CD14-positive monocyte (primary cell): ENCODE results near the gene MAML3. TPM values are rescaled to one million over a fixed set of nuclear protein-coding genes. Genes with fewer than 3 reads are reported as not detected.
A peak's percentile ranks its signal among the peaks of the same experiment; 100 is the strongest.

Experiments
- DNase-seq, 3 donors: peaks; one replicate each; pipeline ENCODE4 v3.0.0-alpha.2; 2011 to 2022
- H2AFZ ChIP-seq: 2 replicates; pipeline ENCODE4 v1.6.0; 2012; ENCODE audit warnings: mild to moderate bottlenecking, low read depth, low read length, inconsistent platforms; ENCODE audit not compliant: insufficient read depth, poor library complexity, severe bottlenecking
- H3K27ac ChIP-seq, 2 donors: 1 replicate in 1 of 2; 2 replicates in 1 of 2; pipeline ENCODE4 v1.5.1; 2012 to 2013; ENCODE audit warnings: low read length in 2 of 2, control low read depth in 1 of 2, inconsistent platforms in 1 of 2, low read depth in 1 of 2, mild to moderate bottlenecking in 1 of 2
- H3K27me3 ChIP-seq, 2 donors: one replicate each; pipeline versions ENCODE4 v1.6.0 to v1.6.1; 2011 to 2013; ENCODE audit warnings: low read length in 2 of 2; ENCODE audit not compliant: control insufficient read depth in 2 of 2, insufficient read depth in 2 of 2
- H3K36me3 ChIP-seq, 2 donors: replicated peaks in 1 of 2; 1 replicate in 1 of 2; 2 replicates in 1 of 2; pipeline versions ENCODE4 v1.5.1 to v1.6.1; 2012 to 2013; ENCODE audit warnings: low read length in 2 of 2, control low read depth in 1 of 2, inconsistent platforms in 1 of 2, mild to moderate bottlenecking in 1 of 2; ENCODE audit not compliant: insufficient read depth in 2 of 2, control insufficient read depth in 1 of 2
- H3K4me1 ChIP-seq, 2 donors: 1 replicate in 1 of 2; 2 replicates in 1 of 2; pipeline versions ENCODE4 v1.5.1 to v1.6.1; 2012 to 2013; ENCODE audit warnings: low read length in 2 of 2, control low read depth in 1 of 2, inconsistent platforms in 1 of 2, mild to moderate bottlenecking in 1 of 2, moderate library complexity in 1 of 2; ENCODE audit not compliant: insufficient read depth in 2 of 2, control insufficient read depth in 1 of 2
- H3K4me2 ChIP-seq: replicated peaks from 2 replicates; pipeline ENCODE3; 2012; ENCODE audit warnings: low read length, moderate library complexity, mild to moderate bottlenecking; ENCODE audit not compliant: poor library complexity, severe bottlenecking; ENCODE audit errors: extremely low read depth
- H3K4me3 ChIP-seq, 3 experiments: fragments of 200-600 bp in 1 of 3; sonication (generic) in 1 of 3; replicated peaks in 1 of 3; 1 replicate in 2 of 3; 2 replicates in 1 of 3; pipeline ENCODE4 v1.5.1; 2011 to 2013; ENCODE audit warnings: low read length in 3 of 3, mild to moderate bottlenecking in 3 of 3, control low read depth in 2 of 3, low read depth in 2 of 3, inconsistent platforms in 1 of 3, moderate library complexity in 1 of 3
- H3K79me2 ChIP-seq: 2 replicates; pipeline ENCODE4 v1.6.0; 2012; ENCODE audit warnings: mild to moderate bottlenecking, control low read depth, inconsistent platforms, low read length, moderate library complexity; ENCODE audit not compliant: insufficient read depth
- H3K9ac ChIP-seq: 2 replicates; pipeline ENCODE4 v1.6.0; 2017; ENCODE audit warnings: low read length, mild to moderate bottlenecking; ENCODE audit not compliant: insufficient read depth, poor library complexity, severe bottlenecking
- H3K9me3 ChIP-seq, 2 donors: replicated peaks in 1 of 2; 1 replicate in 1 of 2; 2 replicates in 1 of 2; pipeline versions ENCODE4 v1.5.1 to v1.6.1; 2012 to 2013; ENCODE audit warnings: low read length in 2 of 2, control low read depth in 1 of 2; ENCODE audit not compliant: control insufficient read depth in 1 of 2, insufficient read depth in 1 of 2
- H4K20me1 ChIP-seq: 2 replicates; pipeline ENCODE4 v1.6.0; 2012; ENCODE audit warnings: mild to moderate bottlenecking, low read length, control low read depth, moderate library complexity; ENCODE audit not compliant: insufficient read depth
- H3K27ac Mint-ChIP-seq, 7 donors: one replicate each; pipeline ENCODE4 v1.8.0; 2020; ENCODE audit warnings: mild to moderate bottlenecking in 7 of 7, mixed read lengths in 7 of 7, moderate library complexity in 6 of 7, inconsistent platforms in 2 of 7
- H3K27me3 Mint-ChIP-seq, 3 donors: one replicate each; pipeline ENCODE4 v1.8.0; 2021 to 2022; ENCODE audit warnings: low read depth in 3 of 3, mild to moderate bottlenecking in 3 of 3, mixed read lengths in 3 of 3, moderate library complexity in 3 of 3, inconsistent platforms in 1 of 3
- H3K36me3 Mint-ChIP-seq, 2 donors: one replicate each; pipeline ENCODE4 v1.8.0; 2020; ENCODE audit warnings: mixed read lengths in 2 of 2, inconsistent platforms in 1 of 2, mild to moderate bottlenecking in 1 of 2
- H3K4me1 Mint-ChIP-seq: one replicate; pipeline ENCODE4 v1.8.0; 2020; ENCODE audit warnings: mild to moderate bottlenecking, mixed read lengths
- H3K4me3 Mint-ChIP-seq, 2 donors: one replicate each; pipeline ENCODE4 v1.8.0; 2020; ENCODE audit warnings: mild to moderate bottlenecking in 2 of 2, mixed read lengths in 2 of 2, moderate library complexity in 1 of 2
- H3K9me3 Mint-ChIP-seq, 7 donors: one replicate each; pipeline ENCODE4 v1.8.0; 2020 to 2022; ENCODE audit warnings: mixed read lengths in 7 of 7, mild to moderate bottlenecking in 6 of 7, moderate library complexity in 6 of 7, inconsistent platforms in 2 of 7
- CTCF ChIP-seq: fragments of 200-600 bp; IDR thresholded peaks from one replicate; pipeline ENCODE4 v1.8.0; 2022; ENCODE audit warnings: antibody characterized with exemption, mild to moderate bottlenecking
- WGBS: methylation state at CpG from one replicate; pipeline ENCODE4 v1.1.5; 2013; ENCODE audit warnings: missing lambda C conversion rate; ENCODE audit not compliant: insufficient coverage; 5-methylcytosine and 5-hydroxymethylcytosine counted together
- intact Hi-C, 2 donors: fragments of 100-400 bp; cut with micrococcal nuclease; formaldehyde crosslinking; loops; one replicate each; pipeline versions ENCODE4 v1.15.0 to v1.15.1; 2023
- polyA plus RNA-seq, 3 donors: library from polyadenylated mRNA; depleted of rRNA in 1 of 3; unstranded in 2 of 3; stranded (reverse) in 1 of 3; fragments of 300-500 nt in 2 of 3; fragments of >200 nt in 1 of 3; fragmentation: Illumina TruSeq in 2 of 3; gene quantifications; 1 replicate in 2 of 3; 2 replicates in 1 of 3; pipeline ENCODE4 v1.2.3, GENCODE V29; 2012 to 2021

MAML3 gene
- polyA plus RNA-seq, 3 donors, result 1.5 to 6.5 (median 2.3) TPM

GRCh38 chr4:140137671-140138070 is 16.3 kb downstream of the MAML3 start:
- H3K4me3 ChIP-seq, result no peak overlapping the region
- peaks cover 17 to 34% of the 10 kb centered on the region in 2 donors for H3K4me1 ChIP-seq
- H3K9ac ChIP-seq, result no peak overlapping the region
- DNase-seq, result no peak
- intact Hi-C loops, result loop anchor here (5.0 to 10.0 kb wide), 2 partner anchors 35 to 53 kb away; no protein-coding TSS in a partner anchor
- Mint-ChIP-seq H3K36me3 (peaks cover 0 to 4% of the 10 kb centered on the region in 2 donors), H3K4me1 (peaks cover 34% of the 10 kb centered on the region), H3K9me3 (no peaks in the 10 kb centered on the region), H3K27ac (peak overlapping the region in 1 of 7 donors; percentile 21), H3K27me3 (no peaks in the 10 kb centered on the region), H3K4me3 (no peak overlapping the region)
- no peak overlapping the region for H3K4me2 ChIP-seq
- no peak for TF ChIP-seq CTCF
- no peaks in the 10 kb centered on the region for H3K36me3 ChIP-seq
- H3K27ac ChIP-seq, result no peak overlapping the region
- no peaks in the 10 kb centered on the region for H3K9me3 ChIP-seq
- peaks cover 76% of the 10 kb centered on the region for H3K79me2 ChIP-seq
- H3K27me3 ChIP-seq, result no peaks in the 10 kb centered on the region
- 91% methylated on average over 3 of the region's 3 CpGs for WGBS
- H2AFZ ChIP-seq, result no peak overlapping the region
- H4K20me1 ChIP-seq, result peaks cover 68% of the 10 kb centered on the region

- no peaks in the 10 kb centered on the region for H3K9me3 Mint-ChIP-seq
- Histone ChIP-seq H2AFZ (no peak overlapping the region), H3K79me2 (peaks cover 73% of the 10 kb centered on the region), H3K4me2 (no peak overlapping the region), H3K9me3 (no peaks in the 10 kb centered on the region), H3K27ac (peak overlapping the region in 1 of 2 donors; percentile 30), H3K27me3 (no peaks in the 10 kb centered on the region), H3K9ac (no peak overlapping the region), H3K4me1 (peaks cover 17 to 32% of the 10 kb centered on the region in 2 donors), H3K36me3 (no peaks in the 10 kb centered on the region), H3K4me3 (no peak overlapping the region), H4K20me1 (peaks cover 70% of the 10 kb centered on the region)
- H3K27ac Mint-ChIP-seq, result peak overlapping the region in 4 of 7 donors; percentile 14 to 85 (median 44)
- no CpG with 5 or more reads among the region's 4 CpGs for WGBS
- intact Hi-C loops, result loop anchor here (5.0 to 10.0 kb wide), 2 partner anchors 34 to 52 kb away; no protein-coding TSS in a partner anchor
- DNase-seq, result peak; percentile 68 to 93 (median 89)
- H3K4me3 Mint-ChIP-seq, result no peak overlapping the region
- H3K36me3 Mint-ChIP-seq, result peaks cover 1 to 8% of the 10 kb centered on the region in 2 donors
- TF ChIP-seq CTCF, result no peak
- H3K27me3 Mint-ChIP-seq, result no peaks in the 10 kb centered on the region
- H3K4me1 Mint-ChIP-seq, result peaks cover 38% of the 10 kb centered on the region
These were observed 17.5 kb downstream of the MAML3 start for GRCh38 chr4:140136509-140136908.
